HG03442 (cell line): ENCODE results near the gene PLLP.

Experiments
- ATAC-seq: cut with Tn5 transposase; IDR thresholded peaks from one replicate; pipeline ENCODE4 v1.9.1; 2021; ENCODE audit warnings: mild to moderate bottlenecking, moderate library complexity; ENCODE audit not compliant: unreplicated experiment

PLLP gene

GRCh38 chr16:57231821-57232350 is 52.6 kb downstream of the PLLP start:
- ATAC-seq: no peak

GRCh38 chr16:57229079-57229478 is 55.4 kb downstream of the PLLP start:
- ATAC-seq: no peak

GRCh38 chr16:57226701-57227621 is 57.5 kb downstream of the PLLP start:
- ATAC-seq: no peak

- no peak for ATAC-seq
Observed at GRCh38 chr16:57225978-57226377, 58.5 kb downstream of the PLLP start.

GRCh38 chr16:57224651-57225335 is 59.7 kb downstream of the PLLP start:
- ATAC-seq: no peak

GRCh38 chr16:57223057-57223456 is 61.4 kb downstream of the PLLP start:
- ATAC-seq: no peak

GRCh38 chr16:57216968-57217367 is 67.5 kb downstream of the PLLP start:
- no peak for ATAC-seq

GRCh38 chr16:57213462-57213861 is 71.0 kb downstream of the PLLP start:
- ATAC-seq: no peak

- ATAC-seq: no peak
Observed at GRCh38 chr16:57209780-57210179, 74.7 kb downstream of the PLLP start.

GRCh38 chr16:57208926-57209325 is 75.5 kb downstream of the PLLP start:
- no peak for ATAC-seq
